Esophagus (tissue), 2 donors: Measurements from ENCODE around the gene UTS2. TPM values are rescaled to one million over a fixed set of nuclear protein-coding genes. Genes with fewer than 3 reads are reported as not detected.

Experiments
- H3K27ac ChIP-seq, 2 donors: one replicate each; pipeline ENCODE4 v1.5.1; 2013; ENCODE audit warnings: low read depth in 2 of 2, mild to moderate bottlenecking in 2 of 2, inconsistent platforms in 1 of 2, low read length in 1 of 2, moderate library complexity in 1 of 2
- H3K27me3 ChIP-seq, 2 donors: one replicate each; pipeline ENCODE4 v1.6.1; 2013; ENCODE audit warnings: low read length in 2 of 2, control low read depth in 1 of 2, mild to moderate bottlenecking in 1 of 2; ENCODE audit not compliant: insufficient read depth in 2 of 2, control insufficient read depth in 1 of 2
- H3K36me3 ChIP-seq, 2 donors: one replicate each; pipeline ENCODE4 v1.6.1; 2013; ENCODE audit warnings: low read length in 1 of 2; ENCODE audit not compliant: control insufficient read depth in 2 of 2, insufficient read depth in 2 of 2
- H3K4me1 ChIP-seq, 2 donors: one replicate each; pipeline ENCODE4 v1.6.1; 2013; ENCODE audit warnings: low read length in 1 of 2; ENCODE audit not compliant: control insufficient read depth in 2 of 2, insufficient read depth in 2 of 2
- H3K4me3 ChIP-seq, 2 donors: one replicate each; pipeline ENCODE4 v1.5.1; 2013; ENCODE audit warnings: low read length in 2 of 2, mild to moderate bottlenecking in 2 of 2, low read depth in 1 of 2, moderate library complexity in 1 of 2
- H3K9me3 ChIP-seq, 2 donors: one replicate each; pipeline ENCODE4 v1.6.1; 2013; ENCODE audit warnings: mild to moderate bottlenecking in 2 of 2, low read depth in 1 of 2, low read length in 1 of 2, moderate library complexity in 1 of 2; ENCODE audit not compliant: control insufficient read depth in 2 of 2, insufficient read depth in 1 of 2
- WGBS, 2 donors: extraction: QIAGEN DNeasy Blood & Tissue Kit; methylation state at CpG; one replicate each; pipeline ENCODE4 v1.1.7; 2013; 5-methylcytosine and 5-hydroxymethylcytosine counted together
- polyA plus RNA-seq, 2 donors: library from polyadenylated mRNA; stranded (reverse); fragments of 200-250 nt; gene quantifications; one replicate each; pipeline ENCODE4 v1.2.3, GENCODE V29; 2013
- donor health status: healthy with polysubstance abuse.
- donor health status: Bipolar disorder and iron deficiency.

UTS2 gene
- polyA plus RNA-seq, 2 donors, result 0.04 to 0.56 TPM

GRCh38 chr1:7885513-7886404 is 32.9 kb upstream of the UTS2 start:
- 24 to 29% methylated on average over 21 to 26 of the region's 27 CpGs for WGBS, 2 donors
- H3K4me3 ChIP-seq, result peak overlapping the region; percentile 17 to 18
- no peaks in the 10 kb centered on the region for H3K27me3 ChIP-seq
- no peaks in the 10 kb centered on the region for H3K9me3 ChIP-seq
- no peaks in the 10 kb centered on the region for H3K36me3 ChIP-seq
- H3K4me1 ChIP-seq, result peaks cover 3 to 5% of the 10 kb centered on the region in 2 donors
- H3K27ac ChIP-seq, result peak overlapping the region in 1 of 2 donors; percentile 41

- no peaks in the 10 kb centered on the region for H3K36me3 ChIP-seq
- peaks cover 3 to 5% of the 10 kb centered on the region in 2 donors for H3K4me1 ChIP-seq
- H3K4me3 ChIP-seq, result no peak overlapping the region
- H3K27me3 ChIP-seq, result no peaks in the 10 kb centered on the region
- WGBS, 2 donors, result 60 to 98% methylated on average over 1 of the region's 1 CpG
- H3K9me3 ChIP-seq, result no peaks in the 10 kb centered on the region
- no peak overlapping the region for H3K27ac ChIP-seq
Measured at GRCh38 chr1:7884757-7885156, 31.9 kb upstream of the UTS2 start.

GRCh38 chr1:7879228-7879627 is 26.4 kb upstream of the UTS2 start:
- no peak overlapping the region for H3K4me3 ChIP-seq
- no peaks in the 10 kb centered on the region for H3K27me3 ChIP-seq
- peaks cover 0 to 3% of the 10 kb centered on the region in 2 donors for H3K9me3 ChIP-seq
- no peaks in the 10 kb centered on the region for H3K36me3 ChIP-seq
- H3K27ac ChIP-seq, result no peak overlapping the region
- 89 to 91% methylated on average over 3 of the region's 3 CpGs for WGBS, 2 donors
- no peaks in the 10 kb centered on the region for H3K4me1 ChIP-seq

- Histone ChIP-seq H3K4me1 (no peaks in the 10 kb centered on the region), H3K36me3 (no peaks in the 10 kb centered on the region), H3K27ac (no peak overlapping the region), H3K4me3 (no peak overlapping the region), H3K9me3 (peaks cover 0 to 3% of the 10 kb centered on the region in 2 donors), H3K27me3 (no peaks in the 10 kb centered on the region)
- WGBS, 2 donors, result 38 to 47% methylated on average over 1 of the region's 1 CpG
Measured at GRCh38 chr1:7878027-7878426, 25.2 kb upstream of the UTS2 start.

- Histone ChIP-seq H3K36me3 (no peaks in the 10 kb centered on the region), H3K27ac (no peak overlapping the region), H3K4me3 (no peak overlapping the region), H3K4me1 (no peaks in the 10 kb centered on the region), H3K9me3 (peaks cover 0 to 3% of the 10 kb centered on the region in 2 donors), H3K27me3 (no peaks in the 10 kb centered on the region)
- 83% methylated on average over 11 of the region's 11 CpGs for WGBS, 2 donors
Measured at GRCh38 chr1:7873801-7874795, 21.2 kb upstream of the UTS2 start.

- WGBS, 2 donors, result 73 to 81% methylated on average over 6 of the region's 6 CpGs
- Histone ChIP-seq H3K27ac (no peak overlapping the region), H3K4me1 (no peaks in the 10 kb centered on the region), H3K4me3 (no peak overlapping the region), H3K36me3 (no peaks in the 10 kb centered on the region), H3K9me3 (peaks cover 0 to 7% of the 10 kb centered on the region in 2 donors), H3K27me3 (no peaks in the 10 kb centered on the region)
Measured at GRCh38 chr1:7871136-7871535, 18.3 kb upstream of the UTS2 start.

- Histone ChIP-seq H3K36me3 (no peaks in the 10 kb centered on the region), H3K9me3 (peaks cover 0 to 5% of the 10 kb centered on the region in 2 donors), H3K4me1 (no peaks in the 10 kb centered on the region), H3K27me3 (no peaks in the 10 kb centered on the region), H3K27ac (no peak overlapping the region), H3K4me3 (no peak overlapping the region)
- 84 to 92% methylated on average over 16 of the region's 16 CpGs for WGBS, 2 donors
Measured at GRCh38 chr1:7869136-7869920, 16.5 kb upstream of the UTS2 start.

GRCh38 chr1:7868070-7868780 is 15.4 kb upstream of the UTS2 start:
- Histone ChIP-seq H3K36me3 (no peaks in the 10 kb centered on the region), H3K27ac (no peak overlapping the region), H3K4me1 (no peaks in the 10 kb centered on the region), H3K4me3 (no peak overlapping the region), H3K9me3 (peaks cover 0 to 5% of the 10 kb centered on the region in 2 donors), H3K27me3 (no peaks in the 10 kb centered on the region)
- 79 to 86% methylated on average over 10 of the region's 10 CpGs for WGBS, 2 donors
